Prostate gland (tissue), 2 donors: ENCODE results near the gene JAKMIP1. TPM values are rescaled to one million over a fixed set of nuclear protein-coding genes. Genes with fewer than 3 reads are reported as not detected.

Experiments used
- DNase-seq: peaks from one replicate; pipeline ENCODE4 v3.0.0-alpha.2; 2019; ENCODE audit warnings: low spot score
- H3K27ac ChIP-seq, 2 donors: fragments of 200-600 bp; sonication (generic); 2 replicates each; pipeline ENCODE4 v1.5.1; 2017 to 2019
- H3K27me3 ChIP-seq: fragments of 200-600 bp; sonication (generic); replicated peaks from 2 replicates; pipeline ENCODE4 v1.5.1; 2019; ENCODE audit not compliant: insufficient read depth
- H3K36me3 ChIP-seq, 2 donors: fragments of 200-600 bp; sonication (generic); 1 replicate in 1 of 2; 2 replicates in 1 of 2; pipeline versions ENCODE4 v1.5.1 to v1.8.1; 2017 to 2019
- H3K4me1 ChIP-seq: fragments of 200-600 bp; sonication (generic); replicated peaks from 2 replicates; pipeline ENCODE4 v1.5.1; 2019
- H3K4me3 ChIP-seq, 2 donors: fragments of 200-600 bp; sonication (generic); 2 replicates each; pipeline ENCODE4 v1.5.1; 2017 to 2019
- H3K9me3 ChIP-seq: fragments of 200-600 bp; sonication (generic); 2 replicates; pipeline ENCODE4 v1.5.1; 2017
- CTCF ChIP-seq, 4 experiments: fragments of 200-600 bp in 2 of 4; fragments of 450-650 bp in 2 of 4; sonication (generic) in 2 of 4; IDR thresholded peaks; 1 replicate in 3 of 4; 2 replicates in 1 of 4; pipeline ENCODE4 v1.5.1; 2016 to 2019; ENCODE audit warnings: antibody characterized with exemption in 4 of 4, mild to moderate bottlenecking in 2 of 4, moderate library complexity in 2 of 4
- POLR2A ChIP-seq: fragments of 450-650 bp; IDR thresholded peaks from one replicate; pipeline ENCODE4 v1.6.1; 2016; ENCODE audit warnings: antibody characterized with exemption, mild to moderate bottlenecking
- POLR2AphosphoS5 ChIP-seq: sonication (generic); formaldehyde crosslinking; IDR thresholded peaks from one replicate; pipeline ENCODE4 v1.6.1; 2017; ENCODE audit warnings: antibody characterized with exemption
- WGBS: methylation state at CpG from one replicate; pipeline ENCODE4 v1.1.5; 2018; 5-methylcytosine and 5-hydroxymethylcytosine counted together
- intact Hi-C: fragments of 100-400 bp; cut with DNase I; formaldehyde crosslinking; loops from one replicate; pipeline ENCODE4 v1.14.2; 2022
- total RNA-seq, 2 donors: library from RNA; depleted of rRNA; stranded (reverse); fragments of >200 nt; gene quantifications; one replicate each; pipeline ENCODE4 v1.1.0, GENCODE V29; 2016

JAKMIP1 gene
- total RNA-seq, 2 donors from 2014 or later: 22.4 to 29.1 TPM

GRCh38 chr4:5976921-5977320 lies 223.4 kb downstream of the JAKMIP1 start:
- no peak overlapping the region for H3K27ac ChIP-seq
- no peaks in the 10 kb centered on the region for H3K4me1 ChIP-seq
- no peaks in the 10 kb centered on the region for H3K9me3 ChIP-seq
- WGBS: 72% methylated on average over 9 of the region's 9 CpGs
- TF ChIP-seq POLR2A: no peak
- no peak for TF ChIP-seq POLR2AphosphoS5
- TF ChIP-seq CTCF (IDR thresholded peaks at IDR 0.05): no peak
- H3K27me3 ChIP-seq: peaks cover 4% of the 10 kb centered on the region
- H3K36me3 ChIP-seq: no peaks in the 10 kb centered on the region
- DNase-seq: no peak
- intact Hi-C loops: no loop called here
- H3K4me3 ChIP-seq: no peak overlapping the region

GRCh38 chr4:5976431-5976830 lies 223.9 kb downstream of the JAKMIP1 start:
- peaks cover 4% of the 10 kb centered on the region for H3K27me3 ChIP-seq
- H3K9me3 ChIP-seq: no peaks in the 10 kb centered on the region
- intact Hi-C loops: no loop called here
- DNase-seq: no peak
- no peak overlapping the region for H3K4me3 ChIP-seq
- no peaks in the 10 kb centered on the region for H3K36me3 ChIP-seq
- TF ChIP-seq CTCF (IDR thresholded peaks at IDR 0.05): no peak
- TF ChIP-seq POLR2A: no peak
- no peak for TF ChIP-seq POLR2AphosphoS5
- no peak overlapping the region for H3K27ac ChIP-seq
- H3K4me1 ChIP-seq: no peaks in the 10 kb centered on the region
- WGBS: 81% methylated on average over 6 of the region's 6 CpGs

Other genes with a start within 250 kb of the JAKMIP1 start
- gene C4orf50, start 182.1 kb downstream of the JAKMIP1 start, total RNA-seq: 1 to 10 TPM in 1 of 2 donors, under 1 TPM in 1; 0.87 to 2.8 TPM
- gene WFS1, start 69.3 kb upstream of the JAKMIP1 start, total RNA-seq: 100 to 1,000 TPM in 1 of 2 donors, 10 to 100 TPM in 1; 53.4 to 169 TPM